NOMO-1 treated with DMSO at 0.1 percent for 48 hours (cell line): ENCODE results near the gene SP7.
A peak's percentile ranks its signal among the peaks of the same experiment; 100 is the strongest.
"Not testable (repeated sequence)": the region's sequence is repeated elsewhere in the genome, so short reads cannot be mapped to it uniquely, and the experiment has no call there.

Experiments
- DNase-seq: peaks from one replicate; lab custom pipeline; 2025; ENCODE audit not compliant: unreplicated experiment; lab: John Stamatoyannopoulos, UW

The SP7 gene

GRCh38 chr12:53347905-53348304, 11.8 kb upstream of the SP7 start:
- DNase-seq, result no peak

DNA sequence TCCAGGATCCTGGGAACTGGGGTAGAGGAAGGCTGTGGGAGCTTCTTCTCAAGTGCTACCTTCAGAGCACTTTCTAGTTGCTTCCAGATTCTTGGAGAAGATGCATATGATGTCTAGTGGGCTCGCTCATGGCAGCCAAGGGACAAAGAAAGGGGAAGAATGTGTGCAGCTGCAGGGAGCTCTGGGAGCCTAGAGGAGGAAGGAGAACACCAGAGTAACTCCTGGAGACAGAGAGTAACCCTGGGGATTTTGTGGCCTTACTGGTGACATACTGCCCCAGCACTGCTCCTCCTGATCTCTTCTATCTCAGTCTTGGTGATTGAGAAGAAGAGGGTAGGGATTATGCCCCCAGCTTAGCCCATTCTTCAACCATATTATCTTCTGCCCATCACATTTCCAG, 10.3 kb upstream of the SP7 start:
- no peak for DNase-seq

GRCh38 chr12:53345486-53346188, 9.5 kb upstream of the SP7 start:
- DNase-seq, result no peak

DNA sequence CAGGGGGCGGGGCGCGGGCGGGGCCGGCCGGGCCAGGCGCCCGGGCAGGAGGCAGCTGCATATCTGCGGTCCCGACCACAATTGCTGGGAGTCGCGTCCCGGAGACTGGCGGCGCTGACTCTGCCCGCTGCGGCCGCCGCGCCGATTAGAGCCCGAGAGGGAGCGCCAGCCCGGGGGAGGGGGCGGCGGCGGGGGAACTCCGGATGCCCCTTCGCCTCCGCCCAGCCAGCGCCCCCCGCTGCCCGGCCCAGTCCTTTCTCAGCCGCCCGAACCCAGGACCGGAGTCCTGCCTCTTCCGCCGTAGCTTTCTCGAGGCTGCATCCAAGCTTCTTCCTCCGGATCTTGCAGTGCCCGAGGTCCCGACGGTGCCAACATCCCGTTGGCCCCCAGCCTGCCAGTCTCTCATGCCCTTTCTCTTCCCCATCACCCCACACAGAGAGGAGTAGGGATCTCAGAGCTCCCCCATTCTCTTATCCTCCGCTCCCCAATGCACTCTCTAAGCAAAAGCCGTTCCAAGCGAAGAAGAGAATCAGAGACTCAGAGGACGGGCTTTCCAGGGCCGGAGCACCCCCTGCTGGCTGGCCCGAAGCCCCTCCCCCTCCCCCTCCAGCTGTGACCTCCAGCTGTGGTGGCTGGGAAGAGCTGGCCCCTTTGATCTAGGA, 8.8 kb upstream of the SP7 start:
- peak; percentile 79 for DNase-seq

DNA sequence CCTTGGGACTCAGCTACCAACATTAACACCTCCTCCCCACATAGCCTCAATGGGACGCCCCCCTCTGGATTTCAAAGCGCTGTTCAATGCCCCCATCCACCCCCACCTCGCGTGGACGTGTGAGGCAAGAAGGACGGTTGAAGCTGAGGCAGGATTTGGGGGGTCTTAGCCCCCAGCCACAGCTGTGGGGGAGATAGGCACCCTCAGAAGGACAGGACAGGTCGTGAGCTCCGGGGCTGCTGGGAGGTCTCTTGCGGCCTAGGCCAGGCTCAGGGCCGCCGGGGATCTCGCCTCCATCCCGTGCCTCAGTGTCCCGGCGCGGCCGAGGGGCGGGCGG, 8.3 kb upstream of the SP7 start:
- DNase-seq, result no peak

- DNase-seq, result no peak
These were observed 7.8 kb upstream of the SP7 start for GRCh38 chr12:53343969-53344368.

GRCh38 chr12:53343449-53343848, 7.3 kb upstream of the SP7 start:
- DNase-seq, result no peak

- DNase-seq, result no peak
These were observed 4.2 kb upstream of the SP7 start for GRCh38 chr12:53340398-53340797.

- DNase-seq, result no peak
These were observed 2.8 kb upstream of the SP7 start for GRCh38 chr12:53338916-53339315.

- DNase-seq, result no peak
These were observed 1.9 kb upstream of the SP7 start for GRCh38 chr12:53338017-53338416.

- DNase-seq, result no peak
These were observed 1.3 kb downstream of the SP7 start for GRCh38 chr12:53334822-53335221.

GRCh38 chr12:53333845-53334244, 2.3 kb downstream of the SP7 start:
- no peak for DNase-seq

- no peak for DNase-seq
These were observed 2.9 kb downstream of the SP7 start for GRCh38 chr12:53333289-53333688.

GRCh38 chr12:53332744-53333143, 3.4 kb downstream of the SP7 start:
- no peak for DNase-seq

GRCh38 chr12:53332339-53332738, 3.8 kb downstream of the SP7 start:
- not testable (repeated sequence) for DNase-seq

DNA sequence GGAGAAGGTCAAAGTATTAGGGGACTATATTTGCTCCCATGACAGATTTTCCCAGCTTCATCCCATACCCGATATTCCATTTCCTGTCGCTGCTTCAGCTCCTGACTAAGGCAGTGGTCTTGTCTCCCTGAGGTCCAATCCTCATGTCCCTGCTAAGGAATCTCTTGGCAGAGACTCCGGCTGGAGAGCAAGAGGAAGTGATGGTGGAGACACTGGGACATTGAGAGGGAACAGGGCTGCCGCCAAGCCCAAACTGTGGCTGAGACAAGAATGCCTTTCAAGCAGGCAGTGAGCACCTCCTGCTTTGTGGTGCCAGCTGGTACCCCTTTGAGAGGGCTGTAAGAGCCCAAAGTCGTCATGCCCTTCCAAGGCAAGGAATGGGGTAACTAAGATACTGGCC, 5.5 kb downstream of the SP7 start:
- DNase-seq, result no peak

DNA sequence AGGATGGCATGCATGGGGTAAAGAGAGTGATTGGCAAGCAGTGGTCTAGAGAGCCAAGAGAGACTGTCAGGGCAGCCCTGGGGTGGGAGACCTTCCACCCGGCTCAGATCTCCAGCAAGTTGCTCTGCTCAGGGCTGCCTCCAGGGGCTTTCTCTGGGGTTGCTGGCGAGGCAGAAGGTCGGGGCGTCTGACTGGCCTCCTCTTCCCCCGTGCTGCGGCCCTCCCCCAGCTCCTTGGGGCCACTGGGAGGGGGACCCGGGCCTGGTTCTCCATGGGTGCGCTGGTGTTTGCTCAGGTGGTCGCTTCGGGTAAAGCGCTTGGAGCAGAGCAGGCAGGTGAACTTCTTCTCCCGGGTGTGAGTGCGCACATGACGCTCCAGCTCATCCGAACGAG, 8.1 kb downstream of the SP7 start:
- DNase-seq, result no peak

GRCh38 chr12:53327435-53328042, 8.6 kb downstream of the SP7 start:
- DNase-seq, result no peak

DNA sequence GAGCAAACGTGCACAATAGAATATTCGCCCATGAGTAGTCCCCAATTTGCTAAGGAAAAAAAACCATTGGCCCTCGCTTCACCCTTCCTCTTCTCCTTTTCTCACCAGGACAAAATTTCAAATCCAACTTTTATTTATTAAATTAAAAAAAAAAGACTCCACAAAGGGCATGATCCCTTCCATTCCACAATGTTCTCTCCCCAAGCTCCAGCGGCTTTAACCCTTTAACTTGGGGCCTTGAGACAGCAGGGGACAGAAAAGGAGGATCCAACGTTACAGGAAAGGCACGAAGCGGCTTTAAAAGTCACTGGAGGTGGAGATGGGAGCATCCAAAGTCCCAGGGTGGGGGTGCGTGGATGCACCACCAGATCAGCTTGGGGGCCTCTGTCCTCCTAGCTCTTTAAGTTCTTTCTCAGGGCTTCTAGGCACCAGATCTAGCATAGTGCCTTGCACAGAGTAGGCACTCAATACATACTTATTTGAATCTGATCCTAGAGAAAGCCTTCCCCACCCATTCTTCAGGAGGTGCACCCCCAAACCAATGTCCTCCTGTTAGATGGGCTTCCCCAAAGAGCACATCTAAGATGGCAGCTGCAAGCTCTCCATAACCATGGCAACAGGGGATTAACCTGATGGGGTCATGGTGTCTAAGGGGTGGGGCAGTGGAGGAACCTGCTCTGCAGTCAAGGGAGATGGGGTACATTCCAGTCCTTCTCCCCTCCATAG, 9.5 kb downstream of the SP7 start:
- no peak for DNase-seq

DNA sequence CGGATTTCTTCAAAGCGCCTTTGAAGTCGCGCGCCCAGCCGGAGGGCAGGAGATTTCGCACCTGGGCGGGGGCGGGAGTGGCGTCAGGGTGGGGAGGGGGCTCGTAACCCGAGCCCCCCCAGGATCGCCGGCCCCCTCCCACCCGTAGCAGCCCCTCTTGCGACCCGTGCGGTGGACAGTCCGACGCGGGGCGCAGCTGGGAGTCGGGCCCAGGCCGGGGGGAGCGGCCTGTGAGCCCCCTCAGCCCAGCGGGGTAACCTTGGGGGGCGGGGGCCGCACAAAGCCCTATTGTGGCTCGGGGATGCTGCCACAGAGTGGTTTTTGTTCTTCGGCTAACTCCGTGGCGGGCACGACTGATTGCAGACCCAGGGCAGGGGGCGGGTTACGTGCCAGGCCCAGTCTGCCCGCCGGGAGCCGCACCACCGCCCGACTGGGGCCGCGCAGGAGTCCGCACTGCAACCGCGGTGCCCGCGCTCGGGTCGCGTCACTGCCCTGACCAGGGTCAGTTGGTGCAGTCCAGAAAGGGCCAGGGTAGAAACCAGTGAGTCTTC, 10.6 kb downstream of the SP7 start:
- DNase-seq, result no peak

DNA sequence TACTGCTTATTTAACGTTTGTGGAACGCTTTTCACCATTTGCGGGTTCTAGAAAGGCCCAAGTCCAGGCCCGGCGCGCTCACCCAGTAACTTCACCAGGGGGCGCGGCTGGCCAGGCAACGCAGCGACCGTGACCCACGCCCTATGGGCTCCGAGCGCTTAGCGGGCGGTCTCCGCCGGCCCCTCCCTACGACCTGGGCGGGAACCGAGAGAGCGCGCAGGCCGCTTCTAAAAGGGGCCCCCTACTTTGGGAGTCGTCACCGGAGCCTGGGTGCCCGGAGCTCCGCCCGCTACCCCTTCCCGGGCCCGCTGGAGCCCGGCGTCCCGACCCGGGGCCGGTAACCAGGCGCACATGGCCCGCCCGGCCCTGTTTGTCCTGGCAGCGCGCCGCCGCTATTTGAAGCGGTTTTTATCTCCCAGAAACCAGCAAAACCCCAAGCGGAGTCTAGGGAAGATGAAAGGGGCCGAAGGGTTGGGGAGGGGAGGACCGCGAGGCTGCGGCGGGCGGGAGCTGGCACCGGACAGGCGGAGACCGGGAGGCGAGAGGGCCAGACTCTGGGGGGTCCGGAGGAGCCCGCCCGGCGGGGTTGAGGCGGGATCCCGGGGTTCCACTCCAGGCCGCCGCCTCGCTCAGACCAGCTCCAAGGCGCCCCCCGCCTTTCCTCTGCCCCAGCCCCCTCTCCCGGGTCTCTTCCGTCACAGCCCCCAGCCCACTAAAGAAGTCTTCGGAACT, 11.2 kb downstream of the SP7 start:
- peak; percentile 84 for DNase-seq
